A673 (cell line): ENCODE measurements around the gene TFDP1.

Experiments
- EZH2 ChIP-seq: fragments of 200-600 bp; sonication (generic); IDR thresholded peaks from 2 replicates; pipeline ENCODE4 v1.6.1; 2017; ENCODE audit warnings: borderline replicate concordance, low read depth, mild to moderate bottlenecking, mixed read lengths, antibody characterized with exemption, low read length; ENCODE audit not compliant: poor library complexity, severe bottlenecking
- TF ChIP-seq, protein P1 (sequence below): fragments of 300-800, 200-600 bp; sonication (generic); conservative IDR thresholded peaks from 2 replicates; pipeline ENCODE4 v1.5.1; 2017; ENCODE audit warnings: low read depth, mild to moderate bottlenecking, antibody characterized with exemption, low read length, moderate library complexity, mixed read lengths

DNA sequence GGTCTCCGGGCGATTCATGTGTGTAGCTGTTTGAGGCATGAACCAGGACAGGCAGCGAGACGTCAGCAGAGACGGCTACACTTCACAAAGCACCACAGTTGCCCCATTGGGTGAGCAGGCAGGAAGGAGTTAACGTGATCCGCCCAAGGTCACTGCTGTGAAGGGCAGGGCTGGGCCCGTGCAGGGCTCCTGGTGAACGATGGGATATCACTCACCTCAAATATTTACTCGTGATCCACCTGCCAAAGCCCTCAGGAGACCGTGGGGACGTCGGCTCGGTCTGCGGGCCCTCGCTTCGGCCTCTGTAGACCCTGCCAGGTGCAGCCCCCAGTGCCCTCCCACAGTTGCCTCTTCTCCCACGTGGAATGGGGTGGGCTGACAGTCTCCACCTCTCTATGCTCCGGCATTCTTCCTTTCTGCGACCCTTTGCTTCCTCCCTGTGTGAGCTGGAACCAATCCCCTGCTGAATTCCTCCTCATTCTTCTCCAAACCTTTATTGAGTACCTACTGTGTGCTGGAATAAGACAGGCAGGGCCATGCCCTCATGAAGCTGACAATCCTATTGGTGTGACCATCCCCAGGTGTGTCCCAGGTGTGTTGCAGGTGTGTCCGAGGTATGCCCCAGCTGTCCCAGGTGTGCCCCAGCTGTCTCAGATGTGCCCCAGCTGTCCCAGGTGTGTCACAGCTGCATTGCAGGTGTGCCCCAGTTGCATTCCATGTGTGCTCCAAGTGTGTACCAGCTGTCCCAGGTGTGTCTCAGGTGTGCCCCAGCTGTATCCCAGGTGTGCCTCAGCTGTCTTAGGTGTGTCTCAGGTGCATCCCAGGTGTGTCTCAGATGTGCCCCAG, 80.4 kb downstream of the TFDP1 start:
- TF ChIP-seq, protein P1, sequence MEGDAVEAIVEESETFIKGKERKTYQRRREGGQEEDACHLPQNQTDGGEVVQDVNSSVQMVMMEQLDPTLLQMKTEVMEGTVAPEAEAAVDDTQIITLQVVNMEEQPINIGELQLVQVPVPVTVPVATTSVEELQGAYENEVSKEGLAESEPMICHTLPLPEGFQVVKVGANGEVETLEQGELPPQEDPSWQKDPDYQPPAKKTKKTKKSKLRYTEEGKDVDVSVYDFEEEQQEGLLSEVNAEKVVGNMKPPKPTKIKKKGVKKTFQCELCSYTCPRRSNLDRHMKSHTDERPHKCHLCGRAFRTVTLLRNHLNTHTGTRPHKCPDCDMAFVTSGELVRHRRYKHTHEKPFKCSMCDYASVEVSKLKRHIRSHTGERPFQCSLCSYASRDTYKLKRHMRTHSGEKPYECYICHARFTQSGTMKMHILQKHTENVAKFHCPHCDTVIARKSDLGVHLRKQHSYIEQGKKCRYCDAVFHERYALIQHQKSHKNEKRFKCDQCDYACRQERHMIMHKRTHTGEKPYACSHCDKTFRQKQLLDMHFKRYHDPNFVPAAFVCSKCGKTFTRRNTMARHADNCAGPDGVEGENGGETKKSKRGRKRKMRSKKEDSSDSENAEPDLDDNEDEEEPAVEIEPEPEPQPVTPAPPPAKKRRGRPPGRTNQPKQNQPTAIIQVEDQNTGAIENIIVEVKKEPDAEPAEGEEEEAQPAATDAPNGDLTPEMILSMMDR = no peak
- TF ChIP-seq EZH2 = no peak
